Spleen (tissue), 11 donors: ENCODE data around the gene ATG4A. TPM values are rescaled to one million over a fixed set of nuclear protein-coding genes. Genes with fewer than 3 reads are reported as not detected.

Experiments used
- DNase-seq: peaks from one replicate; pipeline ENCODE4 v3.0.0-alpha.2; 2020
- H3K27ac ChIP-seq, 8 donors: fragments of 200-600 bp; sonication (generic) in 7 of 8; 1 replicate in 4 of 8; 2 replicates in 4 of 8; pipeline versions ENCODE4 v1.5.0 to v1.8.0; 2016 to 2021; ENCODE audit warnings: inconsistent platforms in 4 of 8, mild to moderate bottlenecking in 4 of 8, moderate library complexity in 1 of 8
- H3K27me3 ChIP-seq, 7 donors: fragments of 200-600 bp; sonication (generic) in 6 of 7; replicated peaks in 1 of 7; 1 replicate in 4 of 7; 2 replicates in 3 of 7; pipeline versions ENCODE4 v1.5.0 to v1.8.0; 2016 to 2021; ENCODE audit warnings: inconsistent platforms in 3 of 7, mild to moderate bottlenecking in 1 of 7
- H3K36me3 ChIP-seq, 6 donors: fragments of 200-600 bp; sonication (generic) in 5 of 6; 1 replicate in 4 of 6; 2 replicates in 2 of 6; pipeline versions ENCODE4 v1.5.0 to v1.8.0; 2016 to 2021; ENCODE audit warnings: inconsistent platforms in 2 of 6
- H3K4me1 ChIP-seq, 6 donors: fragments of 200-600 bp; sonication (generic) in 5 of 6; 1 replicate in 3 of 6; 2 replicates in 3 of 6; pipeline versions ENCODE4 v1.5.0 to v1.8.0; 2016 to 2021; ENCODE audit warnings: inconsistent platforms in 3 of 6
- H3K4me3 ChIP-seq, 8 donors: fragments of 200-600 bp; sonication (generic) in 7 of 8; 1 replicate in 4 of 8; 2 replicates in 4 of 8; pipeline versions ENCODE4 v1.5.0 to v1.8.0; 2016 to 2021; ENCODE audit warnings: inconsistent platforms in 4 of 8, mild to moderate bottlenecking in 4 of 8, moderate library complexity in 2 of 8
- H3K9me3 ChIP-seq, 8 donors: fragments of 200-600 bp; sonication (generic) in 7 of 8; 1 replicate in 4 of 8; 2 replicates in 4 of 8; pipeline versions ENCODE4 v1.5.0 to v1.8.0; 2016 to 2021; ENCODE audit warnings: inconsistent platforms in 4 of 8
- CTCF ChIP-seq, 11 experiments: fragments of 200-600 bp in 7 of 11; fragments of 450-650 bp in 4 of 11; sonication (generic) in 4 of 11; IDR thresholded peaks in 8 of 11; conservative IDR thresholded peaks in 3 of 11; 1 replicate in 7 of 11; 2 replicates in 4 of 11; pipeline versions ENCODE4 v1.4.0 to v1.8.0; 2016 to 2021; ENCODE audit warnings: antibody characterized with exemption in 11 of 11, inconsistent platforms in 4 of 11, mild to moderate bottlenecking in 1 of 11
- POLR2A ChIP-seq, 3 donors: fragments of 450-650 bp; IDR thresholded peaks; one replicate each; pipeline ENCODE4 v1.5.1; 2017; ENCODE audit warnings: antibody characterized with exemption in 3 of 3, mild to moderate bottlenecking in 1 of 3
- POLR2AphosphoS5 ChIP-seq, 3 donors: sonication (generic); formaldehyde crosslinking; IDR thresholded peaks; one replicate each; pipeline ENCODE4 v1.5.1; 2017; ENCODE audit warnings: antibody characterized with exemption in 3 of 3
- WGBS, 5 donors: extraction: QIAGEN DNeasy Blood & Tissue Kit in 3 of 5; methylation state at CpG; one replicate each; pipeline versions ENCODE4 v1.1.5 to v1.1.7; 2013 to 2018; 5-methylcytosine and 5-hydroxymethylcytosine counted together
- intact Hi-C: fragments of 100-400 bp; cut with DNase I; formaldehyde crosslinking; loops from one replicate; pipeline ENCODE4 v1.15.0; 2023; ENCODE audit warnings: low total_unique reads
- polyA plus RNA-seq, 3 donors: library from polyadenylated mRNA; stranded (reverse); fragments of 200-250 nt; gene quantifications; one replicate each; pipeline ENCODE4 v1.2.1, GENCODE V29; 2013
- total RNA-seq, 7 donors: library from RNA; depleted of rRNA in 3 of 7; stranded (reverse); fragments of >200 nt in 3 of 7; fragmentation: NEBNext Ultra II Directional in 4 of 7; extraction: Animal tissue kit (Norgen Biotek cat#: 25700) in 4 of 7; gene quantifications; one replicate each; pipeline versions ENCODE4 v1.1.0 to v1.2.1, GENCODE V29; 2016 to 2021
- donor health status: healthy with polysubstance abuse.
- donor health status: DM: no; HTN: no; CAD: no; lungs with moderate emphysema.
- donor health status: DM: no; HTN: no; CAD: no.
- donor health status: Bipolar disorder and iron deficiency.
- donor health status: healthy.
- donor health status: DM: no; HTN: no; CAD: no.
- donor health status: DM: yes; HTN: yes; CAD: no.

ATG4A gene
- total and polyA plus RNA-seq, 10 donors = 6.9 to 16.7 (median 11.1) TPM

DNA sequence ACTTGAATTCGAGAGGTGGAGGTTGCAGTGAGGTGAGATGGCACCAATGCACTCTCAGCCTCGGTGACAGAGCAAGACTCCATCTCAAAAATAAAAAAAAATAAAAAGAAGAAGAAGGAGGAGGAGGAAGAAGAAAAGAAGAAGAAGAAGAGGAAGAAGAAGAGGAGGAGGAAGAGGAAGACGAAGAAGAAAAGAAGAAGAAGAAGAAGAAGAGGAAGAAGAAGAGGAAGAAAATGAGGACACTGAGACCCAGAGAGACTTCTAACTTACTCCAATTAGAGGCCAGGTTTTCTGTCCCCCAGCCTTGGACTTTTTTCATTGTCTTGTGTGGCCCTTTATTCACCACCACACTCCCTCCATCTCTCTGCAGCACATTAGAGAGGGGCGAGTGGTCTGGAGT is 70.7 kb downstream of the ATG4A start:
- Histone ChIP-seq H3K9me3 (no peaks in the 10 kb centered on the region), H3K4me3 (no peak overlapping the region), H3K4me1 (no peaks in the 10 kb centered on the region), H3K27me3 (no peaks in the 10 kb centered on the region), H3K27ac (no peak overlapping the region), H3K36me3 (no peaks in the 10 kb centered on the region)
- 64 to 91% (median 75%) methylated on average over 4 of the region's 4 CpGs for WGBS, 5 donors
- DNase-seq = no peak
- intact Hi-C loops = no loop called here
- TF ChIP-seq POLR2AphosphoS5 (IDR thresholded peaks at IDR 0.05) (no peak), CTCF (IDR thresholded peaks at IDR 0.05 in 8 of 11, conservative IDR thresholded peaks at IDR 0.05 in 3 of 11) (no peak), POLR2A (IDR thresholded peaks at IDR 0.05) (no peak)

GRCh38 chrX:108163333-108164082 is 71.9 kb downstream of the ATG4A start:
- no peaks in the 10 kb centered on the region for H3K9me3 ChIP-seq
- no peak overlapping the region for H3K27ac ChIP-seq
- TF ChIP-seq POLR2AphosphoS5 (IDR thresholded peaks at IDR 0.05) (no peak), CTCF (IDR thresholded peaks at IDR 0.05 in 8 of 11, conservative IDR thresholded peaks at IDR 0.05 in 3 of 11) (no peak), POLR2A (IDR thresholded peaks at IDR 0.05) (no peak)
- H3K36me3 ChIP-seq = no peaks in the 10 kb centered on the region
- intact Hi-C loops = no loop called here
- no peak for DNase-seq
- 82 to 98% (median 88%) methylated on average over 4 to 7 of the region's 7 CpGs for WGBS, 5 donors
- H3K27me3 ChIP-seq = no peaks in the 10 kb centered on the region
- no peaks in the 10 kb centered on the region for H3K4me1 ChIP-seq
- H3K4me3 ChIP-seq = no peak overlapping the region

DNA sequence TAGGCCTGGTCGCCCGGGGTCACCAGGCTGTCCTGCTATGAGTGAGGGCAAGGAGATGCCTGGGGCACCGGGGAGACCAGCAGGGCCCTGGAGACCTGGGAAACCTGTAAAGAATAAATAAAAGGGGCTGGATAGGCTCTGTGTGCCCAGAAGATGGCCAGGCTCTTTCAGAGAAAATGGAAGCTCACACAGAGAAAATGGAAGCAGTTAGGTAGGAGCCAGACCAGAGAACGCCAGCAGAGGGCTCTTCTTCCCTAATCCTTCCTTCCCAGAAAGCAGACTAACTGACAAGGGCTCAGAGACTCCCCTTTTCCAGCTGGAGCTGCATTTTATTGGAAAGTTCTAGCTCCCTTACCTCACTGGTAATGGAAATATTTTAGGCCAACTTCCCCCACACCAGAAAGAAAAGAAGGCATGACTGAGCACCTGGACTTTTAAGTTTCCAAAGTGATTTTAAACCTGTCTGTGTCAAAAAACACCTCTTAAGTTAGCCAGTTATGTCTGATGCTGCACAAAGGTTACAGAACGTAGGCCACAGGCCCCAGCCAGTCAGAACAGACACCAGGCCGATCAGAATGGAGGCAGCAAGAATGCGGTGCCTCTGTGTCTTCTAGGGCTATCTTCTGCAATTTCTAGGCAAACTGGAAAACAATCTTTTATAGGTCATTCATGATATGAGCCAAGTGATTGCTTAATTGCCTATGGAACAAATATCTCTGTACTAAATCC is 74.0 kb downstream of the ATG4A start:
- H3K36me3 ChIP-seq = no peaks in the 10 kb centered on the region
- no peak overlapping the region for H3K4me3 ChIP-seq
- DNase-seq = no peak
- intact Hi-C loops = no loop called here
- WGBS, 5 donors = 67 to 90% (median 79%) methylated on average over 4 to 7 of the region's 7 CpGs
- TF ChIP-seq POLR2A (IDR thresholded peaks at IDR 0.05) (no peak), CTCF (IDR thresholded peaks at IDR 0.05 in 8 of 11, conservative IDR thresholded peaks at IDR 0.05 in 3 of 11) (no peak), POLR2AphosphoS5 (IDR thresholded peaks at IDR 0.05) (no peak)
- H3K27me3 ChIP-seq = no peaks in the 10 kb centered on the region
- H3K27ac ChIP-seq = no peak overlapping the region
- H3K4me1 ChIP-seq = no peaks in the 10 kb centered on the region
- H3K9me3 ChIP-seq = no peaks in the 10 kb centered on the region

GRCh38 chrX:108167211-108167872 is 75.8 kb downstream of the ATG4A start:
- intact Hi-C loops = no loop called here
- no peaks in the 10 kb centered on the region for H3K27me3 ChIP-seq
- no peaks in the 10 kb centered on the region for H3K36me3 ChIP-seq
- H3K27ac ChIP-seq = no peak overlapping the region
- no peak for TF ChIP-seq CTCF (IDR thresholded peaks at IDR 0.05 in 8 of 11, conservative IDR thresholded peaks at IDR 0.05 in 3 of 11)
- no peaks in the 10 kb centered on the region for H3K4me1 ChIP-seq
- no peak overlapping the region for H3K4me3 ChIP-seq
- DNase-seq = no peak
- WGBS, 5 donors = 68 to 78% (median 72%) methylated on average over 5 of the region's 5 CpGs
- no peaks in the 10 kb centered on the region for H3K9me3 ChIP-seq
